ENCODE data around the gene CRIP3. TPM values are rescaled to one million over a fixed set of nuclear protein-coding genes. Genes with fewer than 3 reads are reported as not detected.
"Not testable (repeated sequence)": the region's sequence is repeated elsewhere in the genome, so short reads cannot be mapped to it uniquely, and the experiment has no call there.

The CRIP3 gene
- total RNA-seq (2014; rRNA removed; shearing (Covaris generic)) (not detected in 2 replicates), polyA plus RNA-seq (2016; fragmentation: Nextera tagmentation; extraction: Ambion mirVana) (0.39 TPM in 1 of 2 replicates, not detected in the other)

GRCh38 chr6:43308101-43308989 lies at the start of gene CRIP3:
TSS of gene CRIP3 (minus strand) at chr6:43308826. CDS start at chr6:43308792, 34 bp downstream.
- Histone ChIP-seq H3K9ac (no peak within 1 kb of the TSS), H3F3A (ENCODE audit: insufficient read depth) (no peaks in the 10 kb centered on the region), H3K4me1 (ENCODE audit: insufficient read depth) (no peaks in the 10 kb centered on the region; the same call in 1 of the 2 replicates), H3K27me3 (replicated peaks; ENCODE audit: insufficient read depth) (no peaks in the 10 kb centered on the region), H3K4me3 (peak within 1 kb of the TSS; percentile 59), H3K4me2 (ENCODE audit: unreplicated experiment) (peak within 1 kb of the TSS; percentile 72), H3K79me2 (ENCODE audit: insufficient read depth) (no peaks in the 10 kb centered on the region), H3K9me2 (ENCODE audit: insufficient read depth) (no peaks in the 10 kb centered on the region), H4K20me1 (ENCODE audit: insufficient read depth) (no peaks in the 10 kb centered on the region), H3K27ac (no peak within 1 kb of the TSS), H3K36me3 (ENCODE audit: low read depth) (no peaks in the 10 kb centered on the region), H2AFZ (peak within 1 kb of the TSS; percentile 77), H3K9me3 (ENCODE audit: low read depth) (no peaks in the 10 kb centered on the region)
- TF ChIP-seq EZH2 (IDR thresholded peaks at IDR 0.05; ENCODE audit: insufficient read depth, poor library complexity, severe bottlenecking): no peak
- in situ Hi-C loops (cut with MboI): no loop called here
- peak; percentile 80 for DNase-seq
- WGBS, 2 experiments (ENCODE audit: low coverage in 1 of 2, low lambda C conversion rate in 2 of 2, missing lambda C conversion rate in 2 of 2): 8 to 9% methylated on average over 36 to 39 of the region's 39 CpGs

DNA sequence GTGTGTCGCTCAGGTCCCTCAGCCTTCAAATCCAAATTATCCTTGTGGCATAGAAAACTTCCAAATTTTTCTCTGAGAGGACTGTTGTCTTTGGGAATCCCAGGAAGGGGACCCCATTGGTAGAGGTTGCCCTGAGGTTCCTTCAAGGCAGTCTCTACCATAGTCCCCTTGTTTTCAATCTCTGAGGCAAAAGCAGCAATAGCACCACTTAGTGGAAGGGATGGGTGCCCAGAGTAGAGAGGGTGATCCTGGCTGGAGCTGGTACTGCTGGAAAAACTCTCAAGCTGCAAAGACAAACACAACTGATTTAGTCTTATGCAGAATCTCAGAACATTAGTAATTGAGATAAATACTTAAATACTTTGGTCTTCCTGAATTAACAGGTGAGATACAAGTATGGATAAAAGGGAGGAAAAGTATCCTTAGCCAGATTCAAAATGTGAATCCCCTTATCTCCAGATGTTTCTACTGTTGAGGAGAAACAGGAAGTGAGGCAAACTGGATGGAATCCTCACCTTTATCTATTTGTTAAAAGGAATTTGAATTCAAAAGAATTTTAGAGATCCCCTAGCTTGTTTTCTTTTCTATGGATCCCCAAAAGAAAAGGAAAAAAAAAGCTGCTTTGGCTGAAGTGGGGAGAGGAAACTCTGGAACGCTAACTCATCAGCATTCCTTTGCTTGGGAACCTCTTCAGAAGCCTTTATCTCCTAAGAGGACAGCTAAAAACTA lies 47.4 kb upstream of the CRIP3 start:
- H3K4me1 ChIP-seq (ENCODE audit: insufficient read depth): peaks cover 23% of the 10 kb centered on the region
- peaks cover 6% of the 10 kb centered on the region; the same call in 1 of the 2 replicates for H3K79me2 ChIP-seq (ENCODE audit: insufficient read depth)
- no peaks in the 10 kb centered on the region for H3K9me3 ChIP-seq (ENCODE audit: low read depth)
- no peak overlapping the region for H3K27ac ChIP-seq
- in situ Hi-C loops (cut with MboI): no loop called here
- H4K20me1 ChIP-seq (ENCODE audit: insufficient read depth): no peaks in the 10 kb centered on the region
- TF ChIP-seq EZH2 (IDR thresholded peaks at IDR 0.05; ENCODE audit: insufficient read depth, poor library complexity, severe bottlenecking) (no peak), EZH2phosphoT487 (IDR thresholded peaks at IDR 0.05; ENCODE audit: insufficient read depth, low read depth) (no peak)
- no peaks in the 10 kb centered on the region for H3K9me2 ChIP-seq (ENCODE audit: insufficient read depth)
- H3K27me3 ChIP-seq (replicated peaks; ENCODE audit: insufficient read depth): no peaks in the 10 kb centered on the region
- DNase-seq: peak; percentile 40
- H3K9ac ChIP-seq: no peak overlapping the region
- H2AFZ ChIP-seq: no peak overlapping the region
- no peak overlapping the region for H3K4me2 ChIP-seq (ENCODE audit: unreplicated experiment)
- H3F3A ChIP-seq (ENCODE audit: insufficient read depth): 0 out of 2 replicates have a peak, but pooled peaks cover 12% of the 10 kb centered on the region
- WGBS, 2 experiments (ENCODE audit: low coverage in 1 of 2, low lambda C conversion rate in 2 of 2, missing lambda C conversion rate in 2 of 2): 96 to 100% methylated on average over 2 of the region's 2 CpGs
- peaks cover 30% of the 10 kb centered on the region for H3K36me3 ChIP-seq (ENCODE audit: low read depth)
- H3K4me3 ChIP-seq: no peak overlapping the region

- in situ Hi-C loops (cut with MboI); H3K4me1 ChIP-seq (ENCODE audit: insufficient read depth); DNase-seq; H3K4me3 ChIP-seq; H3K27ac ChIP-seq; H3K9ac ChIP-seq; H3K9me3 ChIP-seq (ENCODE audit: low read depth); H3K79me2 ChIP-seq (ENCODE audit: insufficient read depth); H3K27me3 ChIP-seq (replicated peaks; ENCODE audit: insufficient read depth); H3K9me2 ChIP-seq (ENCODE audit: insufficient read depth); H3K4me2 ChIP-seq (ENCODE audit: unreplicated experiment); H3F3A ChIP-seq (ENCODE audit: insufficient read depth); H4K20me1 ChIP-seq (ENCODE audit: insufficient read depth); H2AFZ ChIP-seq: not testable (repeated sequence)
- peaks cover 35% of the 10 kb centered on the region for H3K36me3 ChIP-seq (ENCODE audit: low read depth)
- WGBS, 2 experiments (ENCODE audit: low coverage in 1 of 2, low lambda C conversion rate in 2 of 2, missing lambda C conversion rate in 2 of 2): 94 to 98% methylated on average over 5 of the region's 5 CpGs
Measured at GRCh38 chr6:43351951-43352350, 43.3 kb upstream of the CRIP3 start.

DNA sequence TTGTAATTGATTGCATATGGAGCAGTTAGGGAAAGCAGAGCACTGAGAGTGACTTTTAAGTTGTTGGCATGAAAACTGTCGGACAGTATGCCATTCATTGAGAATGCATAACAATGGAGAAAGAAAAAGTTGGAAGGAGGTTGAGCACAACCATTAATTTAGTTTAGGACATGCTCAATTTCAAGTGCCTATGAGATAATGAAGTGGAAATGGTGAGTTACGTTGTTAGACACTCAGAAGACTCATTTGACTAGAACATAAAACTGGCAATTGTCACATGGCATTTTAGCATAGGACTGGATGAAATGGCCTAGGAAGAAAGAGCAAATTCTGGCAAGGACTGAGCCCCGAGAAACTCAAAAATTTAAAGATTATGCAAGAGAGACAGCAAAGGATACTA lies 38.8 kb upstream of the CRIP3 start:
- Histone ChIP-seq H3K9me3 (ENCODE audit: low read depth) (no peaks in the 10 kb centered on the region), H3F3A (ENCODE audit: insufficient read depth) (no peaks in the 10 kb centered on the region)
- WGBS, 2 experiments (ENCODE audit: low coverage in 1 of 2, low lambda C conversion rate in 2 of 2, missing lambda C conversion rate in 2 of 2): 86 to 91% methylated on average over 3 of the region's 3 CpGs

More for the DNA sequence above, 38.8 kb upstream of the CRIP3 start:
- Histone ChIP-seq H4K20me1 (ENCODE audit: insufficient read depth) (no peaks in the 10 kb centered on the region), H3K79me2 (ENCODE audit: insufficient read depth) (no peaks in the 10 kb centered on the region), H3K4me3 (no peak overlapping the region), H2AFZ (no peak overlapping the region), H3K9me2 (ENCODE audit: insufficient read depth) (no peaks in the 10 kb centered on the region), H3K9ac (no peak overlapping the region), H3K27ac (no peak overlapping the region), H3K36me3 (ENCODE audit: low read depth) (peaks cover 43% of the 10 kb centered on the region), H3K4me1 (ENCODE audit: insufficient read depth) (no peaks in the 10 kb centered on the region), H3K27me3 (replicated peaks; ENCODE audit: insufficient read depth) (no peaks in the 10 kb centered on the region), H3K4me2 (ENCODE audit: unreplicated experiment) (no peak overlapping the region)
- TF ChIP-seq EZH2 (IDR thresholded peaks at IDR 0.05; ENCODE audit: insufficient read depth, poor library complexity, severe bottlenecking) (no peak), EZH2phosphoT487 (IDR thresholded peaks at IDR 0.05; ENCODE audit: insufficient read depth, low read depth) (no peak)
- in situ Hi-C loops (cut with MboI): no loop called here
- no peak for DNase-seq
